ENCODE data around the gene ZEB2.

The ZEB2 gene

DNA sequence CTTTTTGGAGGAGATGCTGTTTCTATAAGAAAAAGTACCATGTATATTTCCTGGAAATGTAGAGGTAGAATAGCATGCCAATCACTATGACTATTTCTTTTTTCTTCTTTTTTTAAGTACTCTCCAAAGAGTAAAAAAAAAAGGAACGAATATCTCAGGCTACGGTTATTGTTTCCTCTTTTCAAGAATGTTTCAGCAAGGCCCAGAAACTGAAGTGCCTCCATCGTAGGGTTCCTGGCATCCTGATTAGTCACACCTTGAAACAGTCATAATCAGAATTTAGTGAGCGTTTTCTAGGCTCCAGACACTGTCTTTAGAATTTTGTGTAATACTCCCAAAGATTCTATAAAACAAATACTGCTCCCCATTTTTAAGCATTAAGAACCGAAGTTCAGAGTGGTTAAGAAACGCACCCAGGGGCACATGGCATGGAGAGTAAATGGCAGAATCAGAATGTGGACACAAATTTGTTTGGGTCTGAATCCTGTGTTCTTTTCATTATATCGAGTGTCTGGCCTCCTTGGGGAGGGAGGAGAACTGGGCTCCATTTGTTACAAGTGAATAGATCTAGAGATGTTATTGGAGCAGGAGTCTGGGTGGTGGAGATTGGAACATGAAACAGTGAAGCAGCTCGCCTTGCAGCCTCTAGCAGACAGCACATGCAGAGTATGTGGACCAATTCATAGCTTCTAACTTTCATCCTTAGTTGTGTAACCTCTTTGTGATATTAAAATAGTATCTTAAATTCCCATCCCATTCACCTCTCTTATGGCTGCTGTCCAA is 26.7 kb downstream of the ZEB2 start:
- no peaks in the 10 kb centered on the region for H3K9me3 ChIP-seq (ENCODE audit: control insufficient read depth, insufficient read depth, low read length)
- H3K4me3 ChIP-seq (ENCODE audit: low read length) = no peak overlapping the region
- TF ChIP-seq, protein P1, sequence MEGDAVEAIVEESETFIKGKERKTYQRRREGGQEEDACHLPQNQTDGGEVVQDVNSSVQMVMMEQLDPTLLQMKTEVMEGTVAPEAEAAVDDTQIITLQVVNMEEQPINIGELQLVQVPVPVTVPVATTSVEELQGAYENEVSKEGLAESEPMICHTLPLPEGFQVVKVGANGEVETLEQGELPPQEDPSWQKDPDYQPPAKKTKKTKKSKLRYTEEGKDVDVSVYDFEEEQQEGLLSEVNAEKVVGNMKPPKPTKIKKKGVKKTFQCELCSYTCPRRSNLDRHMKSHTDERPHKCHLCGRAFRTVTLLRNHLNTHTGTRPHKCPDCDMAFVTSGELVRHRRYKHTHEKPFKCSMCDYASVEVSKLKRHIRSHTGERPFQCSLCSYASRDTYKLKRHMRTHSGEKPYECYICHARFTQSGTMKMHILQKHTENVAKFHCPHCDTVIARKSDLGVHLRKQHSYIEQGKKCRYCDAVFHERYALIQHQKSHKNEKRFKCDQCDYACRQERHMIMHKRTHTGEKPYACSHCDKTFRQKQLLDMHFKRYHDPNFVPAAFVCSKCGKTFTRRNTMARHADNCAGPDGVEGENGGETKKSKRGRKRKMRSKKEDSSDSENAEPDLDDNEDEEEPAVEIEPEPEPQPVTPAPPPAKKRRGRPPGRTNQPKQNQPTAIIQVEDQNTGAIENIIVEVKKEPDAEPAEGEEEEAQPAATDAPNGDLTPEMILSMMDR (IDR thresholded peaks at IDR 0.05; ENCODE audit: low read depth, low read length, poor library complexity, severe bottlenecking) = no peak
- no peak for TF ChIP-seq EZH2phosphoT487 (IDR thresholded peaks at IDR 0.05; ENCODE audit: borderline replicate concordance, low read length)
- peaks cover 18% of the 10 kb centered on the region; the same call in 1 of the 2 replicates for H3K79me2 ChIP-seq (ENCODE audit: control insufficient read depth, low read length)
- H3K27ac ChIP-seq (ENCODE audit: low read depth, low read length) = no peak overlapping the region
- no peak overlapping the region for H3K4me2 ChIP-seq (ENCODE audit: low read length)
- H3K36me3 ChIP-seq (ENCODE audit: control insufficient read depth, low read length) = no peaks in the 10 kb centered on the region
- no peaks in the 10 kb centered on the region for H3F3A ChIP-seq (ENCODE audit: control insufficient read depth, insufficient read depth)
- H4K20me1 ChIP-seq (ENCODE audit: control insufficient read depth, insufficient read depth, low read depth, low read length) = no peaks in the 10 kb centered on the region
- no peaks in the 10 kb centered on the region for H3K27me3 ChIP-seq (ENCODE audit: control insufficient read depth, low read length)
- peaks cover 7% of the 10 kb centered on the region; the same call in 1 of the 2 replicates for H3K4me1 ChIP-seq (ENCODE audit: control insufficient read depth, low read length)
- no peaks in the 10 kb centered on the region for H3K9me2 ChIP-seq (replicated peaks; ENCODE audit: control insufficient read depth, low read length)

DNA sequence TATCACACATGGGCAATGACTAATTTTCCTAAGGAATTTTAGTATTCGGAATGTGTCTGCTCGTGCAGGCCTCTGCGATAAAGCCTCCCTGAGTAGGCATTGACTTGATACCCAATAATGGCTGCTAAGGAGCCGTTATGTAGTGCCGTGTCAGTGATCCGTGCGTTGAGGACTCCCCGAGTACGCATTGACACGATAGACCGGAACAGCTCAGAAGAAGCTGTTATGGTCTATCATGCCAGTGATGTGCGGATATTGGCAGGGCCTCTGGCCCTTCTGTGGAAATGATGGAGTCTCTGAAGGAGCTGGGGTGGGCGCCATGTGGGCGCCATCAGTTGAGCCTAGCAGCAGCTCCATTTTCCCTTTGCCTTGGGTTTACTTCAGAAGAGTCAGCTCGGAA is 29.1 kb downstream of the ZEB2 start:
- Histone ChIP-seq H3K36me3 (ENCODE audit: control insufficient read depth, low read length) (no peaks in the 10 kb centered on the region), H3K9me2 (replicated peaks; ENCODE audit: control insufficient read depth, low read length) (no peaks in the 10 kb centered on the region), H3K4me3 (ENCODE audit: low read length) (no peak overlapping the region), H3F3A (ENCODE audit: control insufficient read depth, insufficient read depth) (no peaks in the 10 kb centered on the region), H3K4me1 (ENCODE audit: control insufficient read depth, low read length) (peaks cover 6% of the 10 kb centered on the region; the same call in 1 of the 2 replicates), H3K27me3 (ENCODE audit: control insufficient read depth, low read length) (no peaks in the 10 kb centered on the region), H3K79me2 (ENCODE audit: control insufficient read depth, low read length) (peaks cover 9% of the 10 kb centered on the region; the same call in 1 of the 2 replicates), H3K27ac (ENCODE audit: low read depth, low read length) (no peak overlapping the region), H3K9me3 (ENCODE audit: control insufficient read depth, insufficient read depth, low read length) (no peaks in the 10 kb centered on the region), H4K20me1 (ENCODE audit: control insufficient read depth, insufficient read depth, low read depth, low read length) (no peaks in the 10 kb centered on the region), H3K4me2 (ENCODE audit: low read length) (no peak overlapping the region)
- TF ChIP-seq EZH2phosphoT487 (IDR thresholded peaks at IDR 0.05; ENCODE audit: borderline replicate concordance, low read length) = no peak
- TF ChIP-seq, protein P1 (IDR thresholded peaks at IDR 0.05; ENCODE audit: low read depth, low read length, poor library complexity, severe bottlenecking) = no peak

DNA sequence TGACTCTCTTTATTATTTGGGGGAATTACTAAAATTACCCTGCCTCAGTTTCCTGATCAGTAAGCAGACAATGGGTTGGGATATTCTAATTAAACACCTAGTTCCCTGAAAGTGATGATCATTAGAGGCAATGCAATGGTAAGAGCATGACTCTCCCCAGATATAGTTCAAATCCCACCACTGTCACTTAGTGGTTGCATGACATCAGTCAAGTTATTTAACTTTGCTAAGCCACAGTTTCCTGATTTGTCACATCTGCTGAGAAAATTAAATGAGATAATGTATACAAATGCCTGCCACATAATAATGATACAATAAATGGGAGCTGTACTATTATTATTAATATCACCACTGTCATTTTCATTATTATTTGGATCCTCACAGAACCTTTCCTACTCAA is 29.9 kb downstream of the ZEB2 start:
- H3K79me2 ChIP-seq (ENCODE audit: control insufficient read depth, low read length) = peaks cover 5% of the 10 kb centered on the region; the same call in 1 of the 2 replicates
- no peak overlapping the region for H3K27ac ChIP-seq (ENCODE audit: low read depth, low read length)
- no peaks in the 10 kb centered on the region for H3K36me3 ChIP-seq (ENCODE audit: control insufficient read depth, low read length)
- H3K9me3 ChIP-seq (ENCODE audit: control insufficient read depth, insufficient read depth, low read length) = no peaks in the 10 kb centered on the region
- no peaks in the 10 kb centered on the region for H3K27me3 ChIP-seq (ENCODE audit: control insufficient read depth, low read length)
- H4K20me1 ChIP-seq (ENCODE audit: control insufficient read depth, insufficient read depth, low read depth, low read length) = no peaks in the 10 kb centered on the region
- H3K4me2 ChIP-seq (ENCODE audit: low read length) = no peak overlapping the region
- no peak overlapping the region for H3K4me3 ChIP-seq (ENCODE audit: low read length)
- no peaks in the 10 kb centered on the region for H3K9me2 ChIP-seq (replicated peaks; ENCODE audit: control insufficient read depth, low read length)
- no peaks in the 10 kb centered on the region for H3K4me1 ChIP-seq (ENCODE audit: control insufficient read depth, low read length)
- no peaks in the 10 kb centered on the region for H3F3A ChIP-seq (ENCODE audit: control insufficient read depth, insufficient read depth)
- TF ChIP-seq EZH2phosphoT487 (IDR thresholded peaks at IDR 0.05; ENCODE audit: borderline replicate concordance, low read length) = no peak
- TF ChIP-seq, protein P1 (IDR thresholded peaks at IDR 0.05; ENCODE audit: low read depth, low read length, poor library complexity, severe bottlenecking) = no peak
